OCI-LY1 (cell line): ENCODE measurements around the gene CLIC6.

ENCODE experiments used
- CTCF ChIP-seq: fragments of 200-600 bp; sonication (generic), shearing (Covaris generic); IDR thresholded peaks from 2 replicates; pipeline ENCODE4 v1.5.1; 2017; ENCODE audit warnings: mild to moderate bottlenecking, antibody characterized with exemption, low read length, moderate library complexity, mixed read lengths
- EZH2 ChIP-seq: fragments of 200-600 bp; sonication (generic), shearing (Covaris generic); IDR thresholded peaks from 2 replicates; pipeline ENCODE4 v1.8.0; 2017; ENCODE audit warnings: borderline replicate concordance, mixed run types, mild to moderate bottlenecking, antibody characterized with exemption, low read length, moderate library complexity, mixed read lengths

- TF ChIP-seq CTCF = no peak
- TF ChIP-seq EZH2 = no peak
These were observed 44.8 kb downstream of the CLIC6 start for GRCh38 chr21:34713621-34714020.
